HepG2 (cell line): ENCODE data around the gene ACKR3. TPM values are rescaled to one million over a fixed set of nuclear protein-coding genes. Genes with fewer than 3 reads are reported as not detected.

Experiments used
- ATAC-seq: fragments of 200-7000 bp; cut with Tn5 transposase; 3 replicates; pipeline ENCODE4 v1.9.1; 2020; ENCODE audit warnings: mild to moderate bottlenecking, moderate library complexity
- BruUV-seq: library from RNA; stranded (reverse); fragments of 400-500 nt; replicated peaks from 2 replicates; lab custom pipeline; 2021; lab: Mats Ljungman, UMichigan
- CTCF ChIA-PET: fragments of 300-600 bp; formaldehyde crosslinking; extraction: SDS; loops from one replicate; lab custom pipeline; 2021; ENCODE audit warnings: low total read pairs, inconsistent platforms, low intra/inter-chr PET ratio; lab: Yijun Ruan, JAX
- POLR2A ChIA-PET: fragments of 350-600 bp; sonication (Branson Sonifier 250); formaldehyde crosslinking; loops from one replicate; lab custom pipeline; 2020; ENCODE audit warnings: antibody characterized with exemption, inconsistent platforms; lab: Yijun Ruan, JAX
- DNase-seq: peaks from one replicate; pipeline ENCODE4 v3.0.0-alpha.2; 2015; ENCODE audit warnings: low spot score
- FAIRE-seq: peaks from 3 replicates; lab custom pipeline; 2011; peaks lifted over from hg19 to GRCh38; lab: Jason Lieb, UNC
- H2AFZ ChIP-seq: one replicate; pipeline ENCODE4 v1.6.1; 2011; ENCODE audit warnings: low read length, inconsistent platforms
- H3K27ac ChIP-seq: fragments of 300-600 bp; 3 replicates; pipeline ENCODE4 v1.8.0; 2011; ENCODE audit warnings: mixed run types, mild to moderate bottlenecking, mixed read lengths, low read length, inconsistent platforms; ENCODE audit not compliant: insufficient read depth; ENCODE audit errors: extremely low read length
- H3K27me3 ChIP-seq, 2 experiments: fragments of 200-600 bp in 1 of 2; 2 replicates in 1 of 2; 3 replicates in 1 of 2; pipeline versions ENCODE4 v1.6.0 to v1.8.0; 2011; ENCODE audit warnings: low read length in 2 of 2, mild to moderate bottlenecking in 2 of 2, moderate library complexity in 2 of 2, inconsistent platforms in 1 of 2; ENCODE audit not compliant: insufficient read depth in 2 of 2, control insufficient read depth in 1 of 2
- H3K36me3 ChIP-seq, 2 experiments: fragments of 200-600 bp in 1 of 2; replicated peaks in 1 of 2; 2 replicates in 1 of 2; 3 replicates in 1 of 2; pipeline versions ENCODE4 v1.5.1 to v1.8.0; 2011; ENCODE audit warnings: low read length in 2 of 2, inconsistent platforms in 1 of 2; ENCODE audit not compliant: insufficient read depth in 2 of 2, control insufficient read depth in 1 of 2
- H3K4me1 ChIP-seq: 2 replicates; pipeline ENCODE4 v1.5.1; 2012; ENCODE audit warnings: low read length, inconsistent platforms; ENCODE audit not compliant: insufficient read depth
- H3K4me2 ChIP-seq: 2 replicates; pipeline ENCODE4 v1.6.0; 2011; ENCODE audit warnings: low read depth, low read length, inconsistent platforms
- H3K4me3 ChIP-seq, 3 experiments: fragments of 200-600 bp in 1 of 3; sonication (generic), shearing (Covaris generic) in 1 of 3; replicated peaks in 1 of 3; 2 replicates each; pipeline ENCODE4 v1.5.1; 2011 to 2016; ENCODE audit warnings: low read length in 3 of 3, inconsistent platforms in 2 of 3, low read depth in 2 of 3, mild to moderate bottlenecking in 2 of 3, control low read depth in 1 of 3, mixed read lengths in 1 of 3; ENCODE audit not compliant: insufficient read depth in 1 of 3
- H3K79me2 ChIP-seq: one replicate; pipeline ENCODE4 v1.6.1; 2011; ENCODE audit warnings: low read length, inconsistent platforms; ENCODE audit not compliant: insufficient read depth
- H3K9ac ChIP-seq: 2 replicates; pipeline ENCODE4 v1.6.0; 2011; ENCODE audit warnings: mild to moderate bottlenecking, low read depth, low read length, inconsistent platforms; ENCODE audit not compliant: insufficient read depth
- H3K9me3 ChIP-seq: 2 replicates; pipeline ENCODE4 v1.5.1; 2012; ENCODE audit warnings: mild to moderate bottlenecking, low read length
- H4K20me1 ChIP-seq: 2 replicates; pipeline ENCODE4 v1.6.0; 2011; ENCODE audit warnings: inconsistent platforms, mild to moderate bottlenecking, low read length, moderate library complexity; ENCODE audit not compliant: insufficient read depth
- DMAP1 ChIP-seq: IDR thresholded peaks from 2 replicates; pipeline ENCODE4 v1.6.1; 2016
- SMARCC2 ChIP-seq: fragments of 450-650 bp; IDR thresholded peaks from 2 replicates; pipeline ENCODE4 v1.6.1; 2017; ENCODE audit warnings: antibody characterized with exemption, mild to moderate bottlenecking
- SNAPC4 ChIP-seq: sonication (generic); formaldehyde crosslinking; IDR thresholded peaks from 2 replicates; pipeline ENCODE4 v1.4.0; 2020; ENCODE audit warnings: mild to moderate bottlenecking, missing genetic modification reagents
- YEATS4 ChIP-seq: sonication (generic); formaldehyde crosslinking; IDR thresholded peaks from 2 replicates; pipeline ENCODE4 v1.4.0; 2020; ENCODE audit warnings: missing genetic modification reagents, borderline replicate concordance
- ZNF143 ChIP-seq: sonication (generic); formaldehyde crosslinking; IDR thresholded peaks from 2 replicates; pipeline ENCODE4 v1.4.0; 2020; ENCODE audit warnings: missing genetic modification reagents
- WGBS: methylation state at CpG from one replicate; pipeline ENCODE4 v1.1.6; 2017; ENCODE audit warnings: low lambda C conversion rate; 5-methylcytosine and 5-hydroxymethylcytosine counted together
- in situ Hi-C: cut with HindIII; loops from 2 replicates; pipeline ENCODE4 v1.10.0; 2017; ENCODE audit warnings: low pct_unique_long_range_greater_than_20kb; ENCODE audit not compliant: extremely low pct_ligation_motif_present
- intact Hi-C: fragments of 100-400 bp; cut with micrococcal nuclease; formaldehyde crosslinking; loops from one replicate; pipeline ENCODE4 v1.10.0; 2022; ENCODE audit not compliant: unreplicated experiment
- polyA plus RNA-seq, 8 experiments: library from polyadenylated mRNA; depleted of rRNA in 3 of 8; stranded (reverse) in 7 of 8; unstranded in 1 of 8; fragments of >200 nt; fragmentation: Illumina TruSeq in 4 of 8; extraction: Trizol in 4 of 8; gene quantifications; 2 replicates each; pipeline versions ENCODE4 v1.2.1 to v1.2.3, GENCODE V29; 2011 to 2016; ENCODE audit warnings: low read depth in 4 of 8, missing spikeins in 1 of 8, mixed read lengths in 1 of 8; ENCODE audit not compliant: insufficient read depth in 1 of 8
- total RNA-seq, 5 experiments: library from RNA; depleted of rRNA; stranded (reverse); fragments of >200 nt; fragmentation: Illumina TruSeq; extraction: Trizol; gene quantifications; 2 replicates each; pipeline ENCODE4 v1.2.3, GENCODE V29; 2016; ENCODE audit warnings: low read depth in 1 of 5
- TF ChIP-seq, protein P1 (sequence below): sonication (generic); formaldehyde crosslinking; IDR thresholded peaks from 2 replicates; pipeline ENCODE4 v1.4.0; 2020; ENCODE audit warnings: missing genetic modification reagents

Gene ACKR3
- total and polyA plus RNA-seq, 2 of the 13 experiments (the other 11 are each of a cell fraction or from before 2014, with no cell fraction given), result not detected

DNA sequence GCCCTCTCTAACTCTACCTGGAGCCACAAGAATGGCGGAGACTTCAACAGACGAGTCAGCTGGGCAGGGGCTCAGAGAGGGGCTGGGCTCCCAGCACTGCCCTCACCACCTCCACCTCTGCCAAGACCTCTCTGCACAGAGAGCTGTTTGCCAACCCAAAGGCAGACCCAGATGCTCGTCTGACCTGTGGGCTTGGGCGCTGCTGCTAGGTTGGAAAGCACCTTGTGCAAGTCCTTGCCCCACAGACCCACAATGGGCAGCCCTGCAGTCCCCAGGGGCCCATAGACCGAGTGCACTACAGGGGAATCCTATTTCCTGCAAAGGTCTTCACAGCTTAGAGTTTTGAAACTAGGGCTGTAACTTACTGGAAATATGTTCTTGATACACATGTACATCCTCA, 13.3 kb downstream of the ACKR3 start:
- Histone ChIP-seq H4K20me1 (no peaks in the 10 kb centered on the region), H3K36me3 (no peaks in the 10 kb centered on the region), H3K9ac (no peak overlapping the region), H3K27ac (no peak overlapping the region), H3K9me3 (no peaks in the 10 kb centered on the region), H3K79me2 (no peaks in the 10 kb centered on the region), H3K4me1 (no peaks in the 10 kb centered on the region)
- POLR2A ChIA-PET, result no interaction called here
- no peak for ATAC-seq
- intact Hi-C loops (no loop called here), in situ Hi-C loops (no loop called here)
- FAIRE-seq, result no peak
- BruUV-seq, result no TSS peak
- no peak for DNase-seq
- TF ChIP-seq ZNF143 (CRISPR knock-in tag), result no peak
- no peak for TF ChIP-seq YEATS4 (CRISPR knock-in tag)
- TF ChIP-seq DMAP1, result no peak
- no peak for TF ChIP-seq SNAPC4 (CRISPR knock-in tag)
- no peak for TF ChIP-seq SMARCC2
- TF ChIP-seq, protein P1, sequence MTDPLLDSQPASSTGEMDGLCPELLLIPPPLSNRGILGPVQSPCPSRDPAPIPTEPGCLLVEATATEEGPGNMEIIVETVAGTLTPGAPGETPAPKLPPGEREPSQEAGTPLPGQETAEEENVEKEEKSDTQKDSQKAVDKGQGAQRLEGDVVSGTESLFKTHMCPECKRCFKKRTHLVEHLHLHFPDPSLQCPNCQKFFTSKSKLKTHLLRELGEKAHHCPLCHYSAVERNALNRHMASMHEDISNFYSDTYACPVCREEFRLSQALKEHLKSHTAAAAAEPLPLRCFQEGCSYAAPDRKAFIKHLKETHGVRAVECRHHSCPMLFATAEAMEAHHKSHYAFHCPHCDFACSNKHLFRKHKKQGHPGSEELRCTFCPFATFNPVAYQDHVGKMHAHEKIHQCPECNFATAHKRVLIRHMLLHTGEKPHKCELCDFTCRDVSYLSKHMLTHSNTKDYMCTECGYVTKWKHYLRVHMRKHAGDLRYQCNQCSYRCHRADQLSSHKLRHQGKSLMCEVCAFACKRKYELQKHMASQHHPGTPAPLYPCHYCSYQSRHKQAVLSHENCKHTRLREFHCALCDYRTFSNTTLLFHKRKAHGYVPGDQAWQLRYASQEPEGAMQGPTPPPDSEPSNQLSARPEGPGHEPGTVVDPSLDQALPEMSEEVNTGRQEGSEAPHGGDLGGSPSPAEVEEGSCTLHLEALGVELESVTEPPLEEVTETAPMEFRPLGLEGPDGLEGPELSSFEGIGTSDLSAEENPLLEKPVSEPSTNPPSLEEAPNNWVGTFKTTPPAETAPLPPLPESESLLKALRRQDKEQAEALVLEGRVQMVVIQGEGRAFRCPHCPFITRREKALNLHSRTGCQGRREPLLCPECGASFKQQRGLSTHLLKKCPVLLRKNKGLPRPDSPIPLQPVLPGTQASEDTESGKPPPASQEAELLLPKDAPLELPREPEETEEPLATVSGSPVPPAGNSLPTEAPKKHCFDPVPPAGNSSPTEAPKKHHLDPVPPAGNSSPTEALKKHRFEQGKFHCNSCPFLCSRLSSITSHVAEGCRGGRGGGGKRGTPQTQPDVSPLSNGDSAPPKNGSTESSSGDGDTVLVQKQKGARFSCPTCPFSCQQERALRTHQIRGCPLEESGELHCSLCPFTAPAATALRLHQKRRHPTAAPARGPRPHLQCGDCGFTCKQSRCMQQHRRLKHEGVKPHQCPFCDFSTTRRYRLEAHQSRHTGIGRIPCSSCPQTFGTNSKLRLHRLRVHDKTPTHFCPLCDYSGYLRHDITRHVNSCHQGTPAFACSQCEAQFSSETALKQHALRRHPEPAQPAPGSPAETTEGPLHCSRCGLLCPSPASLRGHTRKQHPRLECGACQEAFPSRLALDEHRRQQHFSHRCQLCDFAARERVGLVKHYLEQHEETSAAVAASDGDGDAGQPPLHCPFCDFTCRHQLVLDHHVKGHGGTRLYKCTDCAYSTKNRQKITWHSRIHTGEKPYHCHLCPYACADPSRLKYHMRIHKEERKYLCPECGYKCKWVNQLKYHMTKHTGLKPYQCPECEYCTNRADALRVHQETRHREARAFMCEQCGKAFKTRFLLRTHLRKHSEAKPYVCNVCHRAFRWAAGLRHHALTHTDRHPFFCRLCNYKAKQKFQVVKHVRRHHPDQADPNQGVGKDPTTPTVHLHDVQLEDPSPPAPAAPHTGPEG, result no peak
- TF ChIP-seq, all 625 proteins: peak for 0
- 0% methylated on average over 4 of the region's 5 CpGs for whole genome bisulfite sequencing
- peaks cover 7 to 35% of the 10 kb centered on the region in 2 experiments; a peak in 4 of 5 replicates for H3K27me3 ChIP-seq
- no peak overlapping the region for H3K4me2 ChIP-seq
- no peak overlapping the region for H3K4me3 ChIP-seq
- CTCF ChIA-PET, result no interaction called here
- H2AFZ ChIP-seq, result no peak overlapping the region
